Right kidney (tissue), 1 donor: ENCODE results near the gene SPATC1L.

Experiments
- DNase-seq: peaks from one replicate; pipeline ENCODE4 v3.0.0-alpha.2; 2016

SPATC1L gene

GRCh38 chr21:46120301-46121285, 63.7 kb downstream of the SPATC1L start:
- no peak for DNase-seq

GRCh38 chr21:46119637-46120271, 64.5 kb downstream of the SPATC1L start:
- no peak for DNase-seq

- no peak for DNase-seq
These were observed 65.1 kb downstream of the SPATC1L start for GRCh38 chr21:46119144-46119636.

- no peak for DNase-seq
These were observed 65.7 kb downstream of the SPATC1L start for GRCh38 chr21:46118316-46119143.

- no peak for DNase-seq
These were observed 66.5 kb downstream of the SPATC1L start for GRCh38 chr21:46117586-46118315.

- DNase-seq = no peak
These were observed 67.3 kb downstream of the SPATC1L start for GRCh38 chr21:46116776-46117585.

GRCh38 chr21:46116189-46116775, 68.0 kb downstream of the SPATC1L start:
- no peak for DNase-seq

- no peak for DNase-seq
These were observed 68.6 kb downstream of the SPATC1L start for GRCh38 chr21:46115441-46116188.

- no peak for DNase-seq
These were observed 69.3 kb downstream of the SPATC1L start for GRCh38 chr21:46114963-46115362.

GRCh38 chr21:46113497-46114176, 70.6 kb downstream of the SPATC1L start:
- no peak for DNase-seq

- DNase-seq = no peak
These were observed 71.5 kb downstream of the SPATC1L start for GRCh38 chr21:46112725-46113215.

- no peak for DNase-seq
These were observed 72.2 kb downstream of the SPATC1L start for GRCh38 chr21:46111857-46112724.

- no peak for DNase-seq
These were observed 73.1 kb downstream of the SPATC1L start for GRCh38 chr21:46111193-46111571.
